GM10847 (cell line): Measurements from ENCODE around the gene HMMR.

Experiments used
- POLR2A ChIP-seq: IDR thresholded peaks from 2 replicates; pipeline ENCODE4 v1.6.1; 2011; ENCODE audit not compliant: insufficient read length; ENCODE audit errors: extremely low read depth

HMMR gene

DNA sequence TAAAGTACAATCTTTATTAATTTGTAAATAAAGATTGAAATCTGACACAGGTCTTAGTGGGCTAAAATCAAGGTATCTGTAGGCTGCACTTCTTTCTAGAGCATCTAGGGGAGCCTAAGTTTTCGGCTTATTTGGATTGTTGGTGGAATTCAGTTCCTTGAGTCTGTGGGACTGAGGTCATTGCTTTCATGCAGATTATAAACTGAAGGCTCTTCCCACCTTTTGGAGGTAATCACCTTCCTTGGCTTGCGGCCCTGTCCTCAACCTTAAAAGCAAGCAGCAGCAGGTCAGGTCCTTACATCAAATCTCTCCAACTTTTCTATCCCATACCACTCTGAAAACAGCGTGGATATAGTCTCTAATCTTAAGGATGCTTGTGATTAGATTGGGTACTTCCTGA lies 70.8 kb downstream of the HMMR start:
- no peak for TF ChIP-seq POLR2A

DNA sequence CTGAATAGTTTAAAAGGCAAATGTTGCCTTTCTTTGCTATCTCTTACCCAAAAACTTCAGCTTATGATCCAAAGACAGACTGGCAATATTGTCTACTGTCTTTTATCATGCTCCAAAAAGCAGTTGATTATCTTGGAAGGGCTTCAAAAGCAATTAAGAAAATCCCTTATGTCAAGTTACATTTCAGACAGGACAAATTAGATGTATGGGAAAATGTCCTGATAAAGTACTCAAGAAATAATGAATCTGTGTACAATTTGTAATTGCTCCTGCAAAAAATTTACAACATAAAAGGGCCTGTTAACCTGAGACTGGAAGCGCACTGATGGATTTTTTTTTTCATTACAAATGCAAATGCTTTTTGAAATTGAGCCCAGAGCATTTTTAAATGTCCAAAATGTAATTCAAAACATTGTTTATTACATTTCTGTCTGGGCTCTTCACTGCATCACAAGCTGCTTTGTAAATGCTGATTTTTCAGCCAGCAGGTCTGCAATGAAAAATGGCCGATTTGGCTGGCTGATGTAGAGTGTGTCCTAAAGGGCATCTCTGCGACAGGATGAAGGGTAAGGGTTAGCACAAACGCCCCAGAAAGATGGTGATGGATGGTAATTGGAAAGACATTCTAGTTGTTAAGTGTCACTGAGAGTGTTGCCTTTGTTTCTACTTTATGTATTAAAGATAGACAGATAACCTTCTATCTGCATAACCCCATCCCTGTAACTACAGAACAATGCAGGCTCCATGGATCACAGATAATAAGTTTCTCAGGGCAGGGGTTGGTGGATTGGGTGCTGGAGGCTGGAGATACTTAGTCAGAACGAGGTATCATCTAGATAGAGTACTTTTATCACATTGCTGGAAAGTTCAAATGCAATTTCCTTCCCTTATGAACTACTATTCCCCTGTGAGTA lies 72.0 kb downstream of the HMMR start:
- TF ChIP-seq POLR2A = no peak

DNA sequence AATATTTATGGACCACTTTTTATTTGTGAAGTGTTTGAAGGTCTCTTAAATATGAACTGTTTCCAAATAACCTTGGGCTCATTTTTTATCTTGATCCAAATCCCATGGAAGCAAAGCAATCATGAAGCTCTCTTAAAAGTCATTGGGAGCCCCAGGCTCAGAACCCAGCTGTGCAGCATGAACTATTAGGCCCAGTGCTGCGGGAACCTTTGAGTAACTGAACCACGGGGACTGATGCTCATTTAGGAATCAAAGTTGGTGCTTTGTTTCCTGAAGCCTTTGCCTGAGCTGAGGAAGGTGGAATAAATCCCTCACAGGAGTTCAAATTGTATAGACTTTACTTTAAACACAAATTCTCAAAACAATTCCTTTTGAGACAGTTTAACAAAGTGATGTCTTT lies 72.8 kb downstream of the HMMR start:
- no peak for TF ChIP-seq POLR2A

DNA sequence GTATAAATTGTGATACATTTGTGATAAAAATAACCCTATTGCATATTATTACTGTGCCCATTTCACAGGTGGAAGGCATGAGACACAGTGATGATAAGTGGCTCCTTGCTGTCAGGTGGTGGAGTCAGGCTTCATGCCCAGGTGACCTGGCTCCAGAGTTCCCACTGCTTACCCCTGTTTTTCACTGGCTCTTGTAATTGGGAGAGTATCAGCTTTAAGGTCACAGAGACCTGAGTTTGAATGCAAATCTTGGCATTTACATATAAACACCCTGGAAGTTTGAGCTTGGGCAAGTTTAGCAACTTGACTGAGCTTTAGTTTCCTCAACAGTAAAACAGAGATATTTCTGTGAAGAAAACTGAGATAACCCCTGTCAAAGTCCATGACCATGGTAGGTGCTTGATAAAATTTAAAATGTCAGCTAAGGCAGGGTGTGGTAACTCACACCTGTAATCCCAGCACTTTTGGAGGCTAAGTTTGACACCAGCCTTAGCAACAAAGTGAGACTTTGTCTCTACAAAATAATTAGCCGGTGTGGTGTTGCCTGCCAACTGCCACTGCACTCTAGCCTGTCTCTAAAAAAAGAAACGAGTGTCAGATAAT lies 74.2 kb downstream of the HMMR start:
- no peak for TF ChIP-seq POLR2A

DNA sequence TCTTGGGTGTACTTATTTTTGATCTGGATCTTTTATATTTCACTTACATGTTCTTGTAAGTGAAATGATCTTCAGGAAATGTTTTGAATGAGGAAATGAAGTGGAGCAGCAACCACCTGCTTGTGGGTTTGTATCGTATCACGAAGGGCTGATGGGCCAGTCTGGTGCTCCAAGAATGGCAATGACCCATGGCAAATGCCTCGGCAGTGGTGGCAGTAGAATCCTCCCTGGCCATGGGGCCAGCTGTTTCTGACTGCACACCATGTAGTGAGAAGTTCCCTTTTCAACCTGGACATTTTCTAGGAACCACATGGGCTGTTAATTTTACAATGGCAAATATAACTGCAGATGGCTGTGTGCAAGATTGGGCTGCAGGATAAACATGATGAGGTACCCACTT lies 74.9 kb downstream of the HMMR start:
- TF ChIP-seq POLR2A = no peak

DNA sequence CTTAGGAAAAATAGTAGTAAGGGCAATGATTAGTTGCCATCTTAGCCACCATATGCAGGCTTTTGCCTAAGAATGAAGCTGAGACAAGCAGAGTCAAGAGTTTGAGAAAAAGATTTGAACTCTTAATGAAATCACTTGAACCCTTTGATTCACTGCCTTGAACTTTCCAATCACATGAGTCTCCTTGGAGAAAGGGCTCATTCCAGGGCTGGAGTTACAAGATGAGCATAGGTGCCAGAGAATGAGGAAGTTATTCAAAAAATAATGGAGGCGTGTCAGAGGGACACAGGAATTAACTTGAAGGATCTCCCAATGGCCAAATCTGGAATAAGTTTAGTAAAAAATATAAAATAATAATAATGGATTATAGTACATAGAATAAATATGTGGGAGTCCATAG lies 80.3 kb downstream of the HMMR start:
- TF ChIP-seq POLR2A = no peak
